Activated CD8-positive, alpha-beta memory T cell treated with anti-CD3 and anti-CD28 coated beads, Interleukin-2, amount 50 U/mL, for 24 hours (primary cell): ENCODE data around the gene NELL2.

Experiments used
- DNase-seq: peaks from one replicate; pipeline ENCODE4 v3.0.0-alpha.2; 2020; ENCODE audit errors: extremely low read depth

Gene NELL2

GRCh38 chr12:44616402-44616801 is 259.7 kb downstream of the NELL2 start:
- DNase-seq = no peak

- DNase-seq = no peak
These were observed 264.6 kb downstream of the NELL2 start for GRCh38 chr12:44611538-44611937.

GRCh38 chr12:44603701-44604100 is 272.4 kb downstream of the NELL2 start:
- DNase-seq = no peak

- no peak for DNase-seq
These were observed 283.5 kb downstream of the NELL2 start for GRCh38 chr12:44592626-44593025.

GRCh38 chr12:44589697-44590096 is 286.4 kb downstream of the NELL2 start:
- DNase-seq = no peak

GRCh38 chr12:44588651-44589050 is 287.5 kb downstream of the NELL2 start:
- no peak for DNase-seq

- no peak for DNase-seq
These were observed 291.5 kb downstream of the NELL2 start for GRCh38 chr12:44584625-44585024.

GRCh38 chr12:44582521-44582920 is 293.6 kb downstream of the NELL2 start:
- no peak for DNase-seq

GRCh38 chr12:44581642-44582242 is 294.4 kb downstream of the NELL2 start:
- DNase-seq = no peak

- DNase-seq = no peak
These were observed 301.5 kb downstream of the NELL2 start for GRCh38 chr12:44574586-44574985.

- no peak for DNase-seq
These were observed 302.4 kb downstream of the NELL2 start for GRCh38 chr12:44573723-44574122.

GRCh38 chr12:44571006-44571550 is 305.0 kb downstream of the NELL2 start:
- DNase-seq = no peak

- DNase-seq = no peak
These were observed 306.0 kb downstream of the NELL2 start for GRCh38 chr12:44570036-44570583.

GRCh38 chr12:44565163-44565562 is 311.0 kb downstream of the NELL2 start:
- no peak for DNase-seq

GRCh38 chr12:44563486-44563885 is 312.6 kb downstream of the NELL2 start:
- DNase-seq = no peak

GRCh38 chr12:44558340-44559100 is 317.6 kb downstream of the NELL2 start:
- no peak for DNase-seq

- no peak for DNase-seq
These were observed 320.7 kb downstream of the NELL2 start for GRCh38 chr12:44555454-44555853.

GRCh38 chr12:44551631-44552030 is 324.5 kb downstream of the NELL2 start:
- DNase-seq = no peak

GRCh38 chr12:44550377-44550776 is 325.7 kb downstream of the NELL2 start:
- DNase-seq = no peak

GRCh38 chr12:44546060-44546459 is 330.1 kb downstream of the NELL2 start:
- no peak for DNase-seq

- no peak for DNase-seq
These were observed 332.1 kb downstream of the NELL2 start for GRCh38 chr12:44544018-44544417.

GRCh38 chr12:44542716-44543115 is 333.4 kb downstream of the NELL2 start:
- no peak for DNase-seq

- DNase-seq = no peak
These were observed 338.8 kb downstream of the NELL2 start for GRCh38 chr12:44537354-44537753.
